Measurements from ENCODE around the gene LMF1. TPM values are rescaled to one million over a fixed set of nuclear protein-coding genes. Genes with fewer than 3 reads are reported as not detected.

LMF1 gene
- total RNA-seq, 1 donor, result 35.8 TPM

GRCh38 chr16:918068-918467, 52.7 kb downstream of the LMF1 start:
- TF ChIP-seq CTCF (IDR thresholded peaks at IDR 0.05; ENCODE audit: extremely low read depth, low read depth, low read length), result no peak
- no peaks in the 10 kb centered on the region for H3K79me2 ChIP-seq (ENCODE audit: insufficient read depth, low read length)
- no peak overlapping the region for H3K4me2 ChIP-seq (ENCODE audit: insufficient read depth, low read length)
- peaks cover 11% of the 10 kb centered on the region for H3K4me1 ChIP-seq (ENCODE audit: insufficient read depth, low read length)
- no peak overlapping the region for H3K27ac ChIP-seq (ENCODE audit: low read depth, low read length)
- H2AFZ ChIP-seq (ENCODE audit: low read length), result no peak overlapping the region
- no peaks in the 10 kb centered on the region for H3K9me3 ChIP-seq (ENCODE audit: low read depth, low read length)
- no peaks in the 10 kb centered on the region for H3K36me3 ChIP-seq (ENCODE audit: insufficient read depth, low read length)
- H3K4me3 ChIP-seq (ENCODE audit: insufficient read depth, low read length), result no peak overlapping the region
- no peaks in the 10 kb centered on the region for H4K20me1 ChIP-seq (ENCODE audit: insufficient read depth, low read length)
- DNase-seq (ENCODE audit: insufficient read length, low spot score, missing footprints), result no peak
- no peaks in the 10 kb centered on the region for H3K27me3 ChIP-seq (ENCODE audit: insufficient read depth, low read length)

DNA sequence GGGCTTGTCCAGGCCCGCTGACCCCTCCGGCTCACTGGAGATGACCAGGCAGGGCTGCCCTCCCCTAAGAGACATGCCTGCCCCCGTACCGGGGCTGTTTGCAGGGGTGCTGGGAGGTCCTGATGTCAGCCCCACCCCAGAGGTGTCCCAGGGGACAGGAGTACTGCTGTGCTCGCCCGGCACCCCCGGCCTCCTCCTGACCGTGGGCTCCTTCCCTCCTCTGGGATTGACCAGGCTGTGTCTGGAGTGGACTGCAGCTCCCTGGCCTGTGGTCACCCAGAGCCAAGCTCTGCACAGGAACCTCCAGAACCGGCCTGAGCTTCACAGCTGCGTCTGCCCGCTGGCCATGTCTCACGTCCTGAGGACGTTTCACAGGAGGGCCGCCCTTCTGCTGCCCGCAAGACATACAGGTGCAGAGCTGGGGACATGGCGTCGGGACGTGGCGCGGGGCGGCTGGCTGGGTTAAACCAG, 53.2 kb downstream of the LMF1 start:
- Histone ChIP-seq H3K27me3 (ENCODE audit: insufficient read depth, low read length) (no peaks in the 10 kb centered on the region), H3K4me3 (ENCODE audit: insufficient read depth, low read length) (no peak overlapping the region), H3K4me2 (ENCODE audit: insufficient read depth, low read length) (no peak overlapping the region), H3K4me1 (ENCODE audit: insufficient read depth, low read length) (peaks cover 11% of the 10 kb centered on the region), H3K79me2 (ENCODE audit: insufficient read depth, low read length) (no peaks in the 10 kb centered on the region), H3K9me3 (ENCODE audit: low read depth, low read length) (no peaks in the 10 kb centered on the region), H2AFZ (ENCODE audit: low read length) (no peak overlapping the region), H4K20me1 (ENCODE audit: insufficient read depth, low read length) (no peaks in the 10 kb centered on the region), H3K27ac (ENCODE audit: low read depth, low read length) (no peak overlapping the region), H3K36me3 (ENCODE audit: insufficient read depth, low read length) (no peaks in the 10 kb centered on the region)
- no peak for DNase-seq (ENCODE audit: insufficient read length, low spot score, missing footprints)
- TF ChIP-seq CTCF (IDR thresholded peaks at IDR 0.05; ENCODE audit: extremely low read depth, low read depth, low read length), result no peak

GRCh38 chr16:916035-916799, 54.6 kb downstream of the LMF1 start:
- no peak for DNase-seq (ENCODE audit: insufficient read length, low spot score, missing footprints)
- TF ChIP-seq CTCF (IDR thresholded peaks at IDR 0.05; ENCODE audit: extremely low read depth, low read depth, low read length), result no peak
- H3K4me1 ChIP-seq (ENCODE audit: insufficient read depth, low read length), result peaks cover 11% of the 10 kb centered on the region
- H2AFZ ChIP-seq (ENCODE audit: low read length), result no peak overlapping the region
- H4K20me1 ChIP-seq (ENCODE audit: insufficient read depth, low read length), result no peaks in the 10 kb centered on the region
- H3K4me3 ChIP-seq (ENCODE audit: insufficient read depth, low read length), result no peak overlapping the region
- H3K4me2 ChIP-seq (ENCODE audit: insufficient read depth, low read length), result no peak overlapping the region
- no peak overlapping the region for H3K27ac ChIP-seq (ENCODE audit: low read depth, low read length)
- no peaks in the 10 kb centered on the region for H3K36me3 ChIP-seq (ENCODE audit: insufficient read depth, low read length)
- H3K9me3 ChIP-seq (ENCODE audit: low read depth, low read length), result no peaks in the 10 kb centered on the region
- H3K27me3 ChIP-seq (ENCODE audit: insufficient read depth, low read length), result no peaks in the 10 kb centered on the region
- H3K79me2 ChIP-seq (ENCODE audit: insufficient read depth, low read length), result no peaks in the 10 kb centered on the region

- Histone ChIP-seq H3K27me3 (ENCODE audit: insufficient read depth, low read length) (no peaks in the 10 kb centered on the region), H3K36me3 (ENCODE audit: insufficient read depth, low read length) (no peaks in the 10 kb centered on the region), H3K4me1 (ENCODE audit: insufficient read depth, low read length) (peaks cover 7% of the 10 kb centered on the region), H3K27ac (ENCODE audit: low read depth, low read length) (no peak overlapping the region), H4K20me1 (ENCODE audit: insufficient read depth, low read length) (no peaks in the 10 kb centered on the region), H3K9me3 (ENCODE audit: low read depth, low read length) (no peaks in the 10 kb centered on the region), H3K4me2 (ENCODE audit: insufficient read depth, low read length) (no peak overlapping the region), H3K4me3 (ENCODE audit: insufficient read depth, low read length) (no peak overlapping the region), H2AFZ (ENCODE audit: low read length) (no peak overlapping the region), H3K79me2 (ENCODE audit: insufficient read depth, low read length) (no peaks in the 10 kb centered on the region)
- no peak for TF ChIP-seq CTCF (IDR thresholded peaks at IDR 0.05; ENCODE audit: extremely low read depth, low read depth, low read length)
- DNase-seq (ENCODE audit: insufficient read length, low spot score, missing footprints), result no peak
Measured at GRCh38 chr16:915546-915945, 55.2 kb downstream of the LMF1 start.

Data from osteoblast (primary cell).